A549 (cell line): ENCODE data around the gene KRT36.

Experiments used
- KDM1A ChIP-seq: fragments of 200-600 bp; sonication (generic); IDR thresholded peaks from 2 replicates; pipeline ENCODE4 v1.6.1; 2016; ENCODE audit warnings: low read depth, mild to moderate bottlenecking
- MAFK ChIP-seq: fragments of 450-650 bp; IDR thresholded peaks from 2 replicates; pipeline ENCODE4 v1.6.1; 2014; ENCODE audit not compliant: partially characterized antibody
- POLR2A ChIP-seq: IDR thresholded peaks from 2 replicates; pipeline ENCODE4 v1.6.1; 2012; ENCODE audit warnings: mild to moderate bottlenecking, low read length
- RNF2 ChIP-seq: fragments of 200-600 bp; sonication (generic); IDR thresholded peaks from 2 replicates; pipeline ENCODE4 v1.6.1; 2016; ENCODE audit warnings: low read depth, mild to moderate bottlenecking, antibody characterized with exemption, moderate library complexity, borderline replicate concordance
- SMC3 ChIP-seq: fragments of >200 bp; sonication (Bioruptor Twin); formaldehyde crosslinking; IDR thresholded peaks from 3 replicates; pipeline ENCODE4 v1.6.1; 2018; ENCODE audit warnings: inconsistent platforms
- TFCP2L1 ChIP-seq: fragments of 250-450 bp; sonication (Bioruptor Pico); IDR thresholded peaks from 2 replicates; pipeline ENCODE4 v1.5.0; 2021; ENCODE audit warnings: mild to moderate bottlenecking
- ZSCAN20 ChIP-seq: fragments of 250-450 bp; sonication (Bioruptor Pico); IDR thresholded peaks from 2 replicates; pipeline ENCODE4 v1.8.0; 2022; ENCODE audit warnings: mild to moderate bottlenecking, moderate library complexity
- TF ChIP-seq, protein P1 (sequence below): fragments of >200 bp; sonication (Bioruptor Twin); formaldehyde crosslinking; IDR thresholded peaks from 3 replicates; pipeline ENCODE4 v1.5.1; 2016
- TF ChIP-seq, protein P2 (sequence below): IDR thresholded peaks from 2 replicates; pipeline ENCODE4 v1.6.1; 2012

DNA sequence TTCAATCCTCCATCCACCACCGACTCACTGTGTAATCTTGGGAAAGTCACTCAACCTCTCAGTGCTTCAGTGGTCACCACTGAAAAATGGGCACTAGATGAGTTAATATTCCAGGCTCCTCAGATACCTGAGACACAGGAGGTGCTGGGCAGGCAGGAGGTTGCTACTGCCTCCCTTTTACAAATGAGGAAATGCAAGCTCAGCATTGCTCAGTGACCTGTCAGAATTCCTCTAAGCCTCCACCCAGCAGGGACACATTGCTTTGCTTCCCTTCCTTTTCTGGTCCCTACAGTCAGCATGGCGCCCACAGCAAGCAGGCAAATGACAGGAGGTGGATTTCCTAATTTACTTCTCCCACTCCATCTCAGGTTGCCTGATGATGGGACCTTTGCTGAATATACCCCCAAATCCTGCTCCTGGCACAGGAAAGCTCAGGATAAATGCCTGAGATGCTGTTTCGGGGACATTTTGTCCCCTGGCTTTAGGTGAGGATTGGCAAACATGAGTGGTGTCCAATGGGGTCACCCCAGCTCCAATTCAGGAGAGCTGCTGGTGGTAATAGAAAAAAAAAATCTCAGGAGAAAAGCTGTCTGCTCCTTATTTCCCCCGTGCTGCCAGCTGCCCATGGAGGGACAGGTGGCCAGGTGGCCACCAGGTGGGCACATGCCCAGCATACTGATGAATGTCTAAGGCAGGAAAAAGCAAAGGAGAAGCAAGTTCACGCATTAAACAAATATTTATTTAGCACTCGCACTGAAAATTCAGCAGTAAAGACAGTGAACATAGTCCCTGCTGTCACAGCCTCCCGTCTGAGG lies 20.7 kb upstream of the KRT36 start:
- TF ChIP-seq, protein P1, sequence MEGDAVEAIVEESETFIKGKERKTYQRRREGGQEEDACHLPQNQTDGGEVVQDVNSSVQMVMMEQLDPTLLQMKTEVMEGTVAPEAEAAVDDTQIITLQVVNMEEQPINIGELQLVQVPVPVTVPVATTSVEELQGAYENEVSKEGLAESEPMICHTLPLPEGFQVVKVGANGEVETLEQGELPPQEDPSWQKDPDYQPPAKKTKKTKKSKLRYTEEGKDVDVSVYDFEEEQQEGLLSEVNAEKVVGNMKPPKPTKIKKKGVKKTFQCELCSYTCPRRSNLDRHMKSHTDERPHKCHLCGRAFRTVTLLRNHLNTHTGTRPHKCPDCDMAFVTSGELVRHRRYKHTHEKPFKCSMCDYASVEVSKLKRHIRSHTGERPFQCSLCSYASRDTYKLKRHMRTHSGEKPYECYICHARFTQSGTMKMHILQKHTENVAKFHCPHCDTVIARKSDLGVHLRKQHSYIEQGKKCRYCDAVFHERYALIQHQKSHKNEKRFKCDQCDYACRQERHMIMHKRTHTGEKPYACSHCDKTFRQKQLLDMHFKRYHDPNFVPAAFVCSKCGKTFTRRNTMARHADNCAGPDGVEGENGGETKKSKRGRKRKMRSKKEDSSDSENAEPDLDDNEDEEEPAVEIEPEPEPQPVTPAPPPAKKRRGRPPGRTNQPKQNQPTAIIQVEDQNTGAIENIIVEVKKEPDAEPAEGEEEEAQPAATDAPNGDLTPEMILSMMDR: no peak
- TF ChIP-seq KDM1A (no peak), POLR2A (no peak), RNF2 (no peak), TFCP2L1 (CRISPR knock-in tag) (no peak), SMC3 (no peak), ZSCAN20 (CRISPR knock-in tag) (no peak), MAFK (peak; percentile 93)
- TF ChIP-seq, protein P2, sequence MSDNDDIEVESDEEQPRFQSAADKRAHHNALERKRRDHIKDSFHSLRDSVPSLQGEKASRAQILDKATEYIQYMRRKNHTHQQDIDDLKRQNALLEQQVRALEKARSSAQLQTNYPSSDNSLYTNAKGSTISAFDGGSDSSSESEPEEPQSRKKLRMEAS: no peak
